ENCODE data around the gene SLX4IP.
A peak's percentile ranks its signal among the peaks of the same experiment; 100 is the strongest.
"Not testable (repeated sequence)": the region's sequence is repeated elsewhere in the genome, so short reads cannot be mapped to it uniquely, and the experiment has no call there.

The SLX4IP gene

DNA sequence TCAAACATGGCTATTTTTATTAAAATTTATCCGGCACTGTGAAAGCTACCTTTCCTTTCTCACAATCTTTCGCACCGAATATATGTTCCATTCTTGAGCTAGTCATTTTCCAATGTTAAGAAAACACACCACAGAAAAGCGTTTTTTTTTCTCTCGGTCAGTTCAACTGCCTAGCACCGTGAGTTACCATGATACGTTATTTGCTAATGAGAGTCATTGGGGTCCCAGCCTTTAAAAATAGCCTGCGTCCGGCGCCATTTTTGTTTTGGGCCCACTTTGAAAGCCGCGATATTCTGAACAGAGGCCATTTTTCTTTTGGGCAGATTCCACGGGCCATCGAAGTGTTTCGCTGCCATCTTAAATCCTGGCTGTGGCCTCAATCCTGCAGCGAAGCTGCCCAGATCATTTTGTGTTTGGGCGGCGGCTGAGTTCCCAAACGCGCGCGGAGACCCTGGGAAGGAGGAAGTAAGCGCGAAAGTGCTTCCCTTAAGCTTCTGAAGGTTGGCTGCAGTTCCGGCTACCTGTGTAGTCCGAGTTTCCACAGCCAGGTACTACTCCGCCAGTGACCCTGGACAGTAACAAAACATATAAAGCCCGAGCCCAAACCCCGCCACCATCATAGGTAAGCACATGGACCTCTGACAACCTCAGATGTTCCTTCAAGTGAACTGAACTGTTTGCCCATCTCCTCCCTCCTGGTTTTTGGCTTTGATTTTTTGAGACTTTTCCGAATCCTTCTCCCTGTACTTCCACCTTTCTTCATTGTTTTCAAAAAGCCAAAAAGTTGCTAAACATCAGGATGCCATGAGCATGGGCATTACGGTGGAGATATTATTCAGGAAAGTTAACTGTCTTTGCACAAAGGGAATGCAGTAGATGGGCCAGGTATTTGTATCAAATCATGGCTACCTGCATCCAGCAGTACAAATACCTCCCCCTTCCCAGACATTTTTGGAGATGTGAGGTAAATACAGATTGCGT lies at the start of gene SLX4IP:
Gene SLX4IP, plus strand, starts transcription at position 474 of the 981 bp plus-strand sequence. CDS start 22,900 bp downstream, outside the sequence.
- no peak for TF ChIP-seq CTCF (IDR thresholded peaks at IDR 0.05; ENCODE audit: insufficient read depth, low read depth, low read length, missing control alignments)
- DNase-seq (ENCODE audit: low read depth): peak; percentile 98
- peak within 1 kb of the TSS; percentile 59 for H3K4me3 ChIP-seq (ENCODE audit: low read depth, low read length)

GRCh38 chr20:10385850-10386544 lies 49.1 kb upstream of the SLX4IP start:
- no peak overlapping the region for H3K4me3 ChIP-seq (ENCODE audit: low read depth, low read length)
- no peak for DNase-seq (ENCODE audit: low read depth)
- no peak for TF ChIP-seq CTCF (IDR thresholded peaks at IDR 0.05; ENCODE audit: insufficient read depth, low read depth, low read length, missing control alignments)

- H3K4me3 ChIP-seq (ENCODE audit: low read depth, low read length): no peak overlapping the region
- DNase-seq (ENCODE audit: low read depth): no peak
- TF ChIP-seq CTCF (IDR thresholded peaks at IDR 0.05; ENCODE audit: insufficient read depth, low read depth, low read length, missing control alignments): no peak
Observed at GRCh38 chr20:10387686-10388085, 47.4 kb upstream of the SLX4IP start.

DNA sequence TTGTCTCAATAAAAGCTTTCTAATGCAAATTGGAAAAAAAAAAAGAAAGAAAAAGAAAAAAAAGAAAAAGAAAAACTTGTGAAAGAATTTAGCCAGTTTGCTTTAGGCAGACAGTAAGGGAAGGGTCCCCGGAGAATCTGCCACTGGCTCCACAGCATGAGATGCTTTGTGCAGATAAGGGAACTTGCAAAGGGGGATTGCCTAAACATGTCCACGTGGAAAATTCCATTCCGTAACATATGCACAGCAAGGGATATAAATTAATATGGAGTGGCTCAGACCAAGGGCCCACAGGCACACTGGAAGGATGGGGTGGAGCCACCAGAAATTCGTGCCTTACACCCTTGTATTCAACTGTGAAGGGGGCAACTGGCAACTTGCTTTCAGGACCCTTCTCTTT lies 46.5 kb upstream of the SLX4IP start:
- no peak overlapping the region for H3K4me3 ChIP-seq (ENCODE audit: low read depth, low read length)
- DNase-seq (ENCODE audit: low read depth): no peak
- no peak for TF ChIP-seq CTCF (IDR thresholded peaks at IDR 0.05; ENCODE audit: insufficient read depth, low read depth, low read length, missing control alignments)

- no peak overlapping the region for H3K4me3 ChIP-seq (ENCODE audit: low read depth, low read length)
- no peak for DNase-seq (ENCODE audit: low read depth)
- no peak for TF ChIP-seq CTCF (IDR thresholded peaks at IDR 0.05; ENCODE audit: insufficient read depth, low read depth, low read length, missing control alignments)
Observed at GRCh38 chr20:10390709-10391108, 44.4 kb upstream of the SLX4IP start.

- DNase-seq (ENCODE audit: low read depth); H3K4me3 ChIP-seq (ENCODE audit: low read depth, low read length): not testable (repeated sequence)
Observed at GRCh38 chr20:10394752-10395151, 40.4 kb upstream of the SLX4IP start.

DNA sequence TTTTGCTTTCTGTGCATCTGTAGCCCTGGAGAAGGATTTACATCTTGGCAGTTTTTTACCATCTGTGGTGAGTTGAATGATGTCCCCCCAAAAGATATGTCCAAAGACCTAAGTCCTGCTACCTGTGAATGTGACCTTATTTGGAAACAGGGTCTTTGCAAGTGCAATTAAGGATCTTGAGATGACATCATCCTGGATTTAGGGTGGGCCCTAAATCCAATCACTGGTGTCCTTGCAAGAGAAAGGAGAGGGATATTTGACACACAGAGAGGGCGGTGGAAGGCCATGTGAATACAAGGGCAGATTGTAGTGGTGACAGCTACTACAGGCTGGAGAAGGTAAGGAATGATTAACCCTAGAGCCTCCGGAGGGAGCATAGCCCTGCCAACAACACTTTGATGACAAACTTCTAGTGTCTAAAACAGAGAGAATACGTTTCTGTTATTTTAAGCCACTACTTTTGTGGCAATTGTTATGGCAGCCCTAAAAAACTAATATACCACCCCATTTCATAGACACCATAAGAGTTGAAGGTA lies 36.2 kb upstream of the SLX4IP start:
- no peak for DNase-seq (ENCODE audit: low read depth)
- no peak for TF ChIP-seq CTCF (IDR thresholded peaks at IDR 0.05; ENCODE audit: insufficient read depth, low read depth, low read length, missing control alignments)
- H3K4me3 ChIP-seq (ENCODE audit: low read depth, low read length): no peak overlapping the region

Measured in GM12865 (cell line).